ENCODE results near the gene COPZ1. TPM values are rescaled to one million over a fixed set of nuclear protein-coding genes. Genes with fewer than 3 reads are reported as not detected.
A peak's percentile ranks its signal among the peaks of the same experiment; 100 is the strongest.

The COPZ1 gene
- total and polyA plus RNA-seq, 9 donors, result 131 to 158 (median 143) TPM

DNA sequence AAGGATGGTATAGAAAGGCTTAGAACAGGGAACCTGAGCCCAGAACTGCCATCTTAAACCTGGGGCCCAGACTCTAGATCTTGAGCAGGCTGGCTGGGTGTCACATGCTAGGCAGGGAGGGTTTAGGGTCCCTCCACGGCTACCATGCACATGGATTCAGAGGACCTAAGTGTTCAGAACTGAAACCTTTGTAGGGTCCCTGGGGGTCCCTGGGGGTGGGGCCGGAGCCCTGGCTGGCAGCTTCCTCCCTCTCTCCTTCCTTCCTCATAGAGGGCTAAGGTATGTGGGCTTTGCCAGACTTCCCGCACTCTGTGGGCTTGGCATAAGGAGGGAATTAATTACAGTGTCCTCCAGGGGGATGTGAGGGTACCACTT lies 64.2 kb downstream of the COPZ1 start:
- H3K4me1 ChIP-seq (ENCODE audit: control insufficient read depth, insufficient read depth, low read length), result peaks cover 80% of the 10 kb centered on the region

DNA sequence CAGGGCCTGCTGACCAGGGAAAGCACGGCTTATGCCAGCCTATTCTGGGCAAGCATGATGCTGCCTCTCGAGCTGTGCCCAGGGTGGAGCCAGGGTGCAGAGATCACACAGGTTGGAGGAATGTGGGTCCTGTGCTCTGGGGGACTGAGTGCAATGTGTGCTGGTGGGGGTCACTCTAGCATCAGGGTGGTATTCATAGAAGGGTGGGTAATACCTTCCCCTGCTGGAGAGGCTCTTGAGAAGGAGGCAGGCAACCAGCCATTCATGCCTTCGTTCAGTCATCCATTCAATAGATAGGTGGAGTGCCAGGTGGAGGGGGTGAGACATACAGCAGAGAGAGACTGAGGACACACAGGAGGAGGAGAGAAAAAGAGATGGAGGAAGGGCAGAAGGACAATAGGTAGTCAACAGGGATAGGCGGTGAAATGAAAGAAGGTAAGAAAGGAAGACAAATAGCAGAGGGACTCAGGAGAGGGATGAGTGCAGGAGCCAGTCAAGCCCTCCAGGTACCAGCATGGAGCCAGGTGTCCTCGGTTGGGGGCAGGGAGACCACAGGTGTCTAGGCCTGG lies 64.8 kb downstream of the COPZ1 start:
- 76% methylated on average over 5 of the region's 5 CpGs for WGBS (ENCODE audit: insufficient coverage)
- H3K27ac ChIP-seq (ENCODE audit: low read length), result no peak overlapping the region
- H3K4me3 ChIP-seq (ENCODE audit: low read length), result no peak overlapping the region
- H3K4me1 ChIP-seq (ENCODE audit: control insufficient read depth, insufficient read depth, low read length), result peaks cover 78% of the 10 kb centered on the region
- no peaks in the 10 kb centered on the region for H3K9me3 ChIP-seq (replicated peaks; ENCODE audit: control insufficient read depth, low read depth, low read length)
- H3K27me3 ChIP-seq (ENCODE audit: control insufficient read depth, insufficient read depth, low read length), result no peaks in the 10 kb centered on the region
- DNase-seq, result no peak
- peaks cover 3% of the 10 kb centered on the region for H3K36me3 ChIP-seq (ENCODE audit: control insufficient read depth, insufficient read depth, low read length)

More for the DNA sequence above, 64.2 kb downstream of the COPZ1 start:
- Histone ChIP-seq H3K27me3 (ENCODE audit: control insufficient read depth, insufficient read depth, low read length) (no peaks in the 10 kb centered on the region), H3K4me3 (ENCODE audit: low read length) (no peak overlapping the region), H3K9me3 (replicated peaks; ENCODE audit: control insufficient read depth, low read depth, low read length) (no peaks in the 10 kb centered on the region), H3K36me3 (ENCODE audit: control insufficient read depth, insufficient read depth, low read length) (peaks cover 3% of the 10 kb centered on the region), H3K27ac (ENCODE audit: low read length) (no peak overlapping the region)
- 70% methylated on average over 2 of the region's 3 CpGs for WGBS (ENCODE audit: insufficient coverage)
- no peak for DNase-seq

DNA sequence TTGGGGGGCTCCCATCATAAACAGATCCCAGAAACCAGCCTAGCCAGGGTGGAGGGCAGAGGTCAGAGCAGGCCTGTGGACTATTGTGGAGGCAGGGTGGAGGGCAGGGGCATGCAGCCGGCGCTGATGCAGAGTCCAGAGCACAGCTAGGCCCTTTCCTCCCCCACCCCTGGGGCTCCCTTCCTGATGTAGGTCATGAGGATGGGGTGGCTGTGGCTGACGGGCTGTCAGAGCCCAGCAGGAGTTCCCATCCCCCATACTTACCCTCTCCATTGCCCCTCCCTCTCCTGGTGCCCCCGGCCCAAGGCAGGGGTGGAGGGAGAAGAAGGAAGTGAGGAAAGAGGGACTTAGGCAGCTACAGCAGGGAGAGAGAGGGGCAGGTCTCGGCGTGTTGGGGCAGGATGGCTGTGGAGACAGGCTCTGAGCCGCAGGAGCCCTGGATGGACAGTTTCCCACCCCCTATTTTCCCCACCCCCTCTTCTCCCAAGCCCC lies 65.3 kb downstream of the COPZ1 start:
- no CpG with 5 or more reads among the region's 7 CpGs for WGBS (ENCODE audit: insufficient coverage)
- DNase-seq, result no peak
- no peak overlapping the region for H3K27ac ChIP-seq (ENCODE audit: low read length)
- H3K36me3 ChIP-seq (ENCODE audit: control insufficient read depth, insufficient read depth, low read length), result peaks cover 9% of the 10 kb centered on the region
- peaks cover 73% of the 10 kb centered on the region for H3K4me1 ChIP-seq (ENCODE audit: control insufficient read depth, insufficient read depth, low read length)
- no peaks in the 10 kb centered on the region for H3K9me3 ChIP-seq (replicated peaks; ENCODE audit: control insufficient read depth, low read depth, low read length)
- no peaks in the 10 kb centered on the region for H3K27me3 ChIP-seq (ENCODE audit: control insufficient read depth, insufficient read depth, low read length)
- no peak overlapping the region for H3K4me3 ChIP-seq (ENCODE audit: low read length)

DNA sequence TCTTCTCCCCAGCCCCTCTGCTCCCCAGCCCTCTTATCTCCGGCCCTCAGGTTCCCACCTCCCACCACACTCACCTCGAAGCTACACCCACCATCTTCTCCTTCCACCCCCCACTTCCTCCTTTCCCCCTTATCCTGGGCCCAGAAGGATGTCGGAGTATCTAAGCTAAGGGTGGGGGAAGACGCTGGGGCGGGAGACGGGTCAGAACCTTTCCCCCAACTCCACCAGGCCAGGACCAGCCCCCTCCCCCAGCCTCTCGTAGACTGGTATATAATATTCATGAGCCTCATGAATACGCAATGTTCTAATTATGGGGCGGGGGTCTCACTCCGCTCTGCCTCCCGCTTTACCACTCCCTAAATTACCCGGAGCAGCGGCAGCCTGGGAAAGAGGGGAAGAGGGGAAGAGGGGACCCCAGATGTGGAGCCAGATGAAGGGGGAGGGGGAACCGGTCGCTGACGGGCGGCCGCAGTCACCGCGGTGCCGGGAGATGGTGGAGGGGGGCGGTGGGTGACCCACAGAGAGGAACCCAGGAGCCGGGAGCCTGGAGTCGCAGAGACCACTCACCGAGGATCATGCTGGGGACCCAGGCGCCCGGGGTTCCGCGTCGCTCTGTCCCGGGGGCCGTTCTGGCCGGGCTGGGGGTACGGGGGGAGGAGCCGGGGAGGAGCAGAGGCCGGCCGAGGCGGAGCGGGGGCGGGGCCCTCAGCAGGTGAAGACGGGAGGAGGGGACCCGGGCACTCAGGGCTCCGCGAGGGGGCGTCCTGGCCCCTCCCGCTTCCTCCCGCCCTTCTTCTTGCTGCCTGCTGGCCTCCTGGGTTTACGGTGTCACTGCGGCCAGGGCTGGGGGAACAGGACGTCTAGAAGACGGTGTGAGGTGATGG lies 66.0 kb downstream of the COPZ1 start:
- Histone ChIP-seq H3K27ac (ENCODE audit: low read length) (no peak overlapping the region), H3K9me3 (replicated peaks; ENCODE audit: control insufficient read depth, low read depth, low read length) (no peaks in the 10 kb centered on the region), H3K4me1 (ENCODE audit: control insufficient read depth, insufficient read depth, low read length) (peaks cover 71% of the 10 kb centered on the region), H3K36me3 (ENCODE audit: control insufficient read depth, insufficient read depth, low read length) (peaks cover 15% of the 10 kb centered on the region), H3K27me3 (ENCODE audit: control insufficient read depth, insufficient read depth, low read length) (no peaks in the 10 kb centered on the region), H3K4me3 (ENCODE audit: low read length) (peak overlapping the region; percentile 21)
- DNase-seq, result no peak
- 1% methylated on average over 36 of the region's 51 CpGs for WGBS (ENCODE audit: insufficient coverage)

DNA sequence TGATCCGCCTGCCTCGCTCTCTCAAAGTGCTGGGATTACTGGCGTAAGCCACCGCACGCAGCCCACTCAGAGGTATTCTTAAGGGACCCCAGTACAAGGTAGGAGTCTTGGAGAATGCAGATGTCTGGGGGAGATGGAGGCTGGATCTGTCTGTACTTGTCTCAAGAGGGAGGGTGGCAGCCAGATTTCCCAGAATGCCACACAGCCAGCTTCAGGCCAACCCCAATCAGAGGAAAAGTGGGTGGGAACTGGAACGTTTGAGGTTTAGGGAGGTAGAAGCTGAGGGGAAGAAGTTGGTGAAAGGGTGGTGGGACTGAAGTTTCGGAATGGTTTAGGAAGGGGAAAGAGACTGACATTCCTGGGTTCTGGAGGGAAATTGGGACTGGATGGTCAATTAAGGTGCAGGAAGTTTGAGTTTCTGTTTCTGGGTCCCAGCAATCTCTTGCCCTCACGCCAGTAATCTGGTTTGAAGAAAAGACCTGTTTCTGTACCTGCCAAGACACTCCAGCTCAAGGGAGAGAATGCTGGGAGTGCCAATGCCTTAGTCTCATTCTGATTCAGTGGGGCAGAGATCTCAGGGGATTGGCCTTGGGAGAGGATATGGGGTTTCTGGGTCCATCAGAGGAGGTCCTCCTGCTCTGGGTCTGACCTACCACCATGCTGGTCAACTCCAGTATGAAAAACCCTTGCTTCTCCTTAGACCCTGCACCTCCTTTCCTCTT lies 67.7 kb downstream of the COPZ1 start:
- 85% methylated on average over 8 of the region's 8 CpGs for WGBS (ENCODE audit: insufficient coverage)
- Histone ChIP-seq H3K9me3 (replicated peaks; ENCODE audit: control insufficient read depth, low read depth, low read length) (no peaks in the 10 kb centered on the region), H3K36me3 (ENCODE audit: control insufficient read depth, insufficient read depth, low read length) (peaks cover 32% of the 10 kb centered on the region), H3K27me3 (ENCODE audit: control insufficient read depth, insufficient read depth, low read length) (no peaks in the 10 kb centered on the region), H3K4me1 (ENCODE audit: control insufficient read depth, insufficient read depth, low read length) (peaks cover 57% of the 10 kb centered on the region), H3K4me3 (ENCODE audit: low read length) (no peak overlapping the region), H3K27ac (ENCODE audit: low read length) (peak overlapping the region; percentile 29)
- no peak for DNase-seq

DNA sequence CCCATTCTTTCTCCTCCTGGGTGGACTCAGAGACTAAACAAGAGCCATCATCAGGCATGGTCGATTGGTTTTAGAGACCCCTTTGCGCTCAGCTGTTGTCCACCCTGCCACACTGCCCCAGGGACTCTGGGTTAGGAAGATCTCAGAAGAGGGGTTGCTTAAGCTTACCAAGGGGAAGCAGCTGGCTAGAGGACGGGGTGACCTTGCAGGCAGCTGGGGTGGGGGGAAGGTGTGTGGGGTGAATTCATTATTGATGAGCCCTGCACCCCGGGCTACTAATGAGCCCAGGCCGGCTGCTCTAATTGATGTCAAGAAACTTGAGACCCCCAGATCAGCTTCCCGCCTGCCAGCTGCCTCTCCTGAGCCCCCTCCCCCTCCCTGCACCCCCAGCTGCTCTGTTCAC lies 68.3 kb downstream of the COPZ1 start:
- DNase-seq, result no peak
- H3K36me3 ChIP-seq (ENCODE audit: control insufficient read depth, insufficient read depth, low read length), result peaks cover 36% of the 10 kb centered on the region

DNA sequence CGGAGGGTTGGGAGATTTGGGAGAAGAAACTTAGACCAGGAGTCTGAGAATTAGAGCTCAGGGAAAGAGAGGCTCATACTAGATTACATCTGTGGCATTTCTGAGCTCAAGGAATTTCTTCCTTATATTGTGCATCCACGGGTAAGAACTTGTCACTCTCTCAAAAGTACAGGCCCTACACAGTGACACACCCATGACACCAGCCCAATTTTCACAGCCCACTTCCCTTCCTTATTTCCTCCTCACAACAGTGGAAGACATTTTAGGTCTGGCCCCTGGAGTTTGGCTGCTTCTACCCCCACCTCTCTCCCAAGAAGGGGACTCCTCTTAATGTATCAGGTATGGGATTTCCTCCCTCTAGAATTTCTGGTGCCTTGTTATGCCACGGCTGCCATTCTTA lies 68.8 kb downstream of the COPZ1 start:
- DNase-seq, result no peak
- H3K4me3 ChIP-seq (ENCODE audit: low read length), result no peak overlapping the region
- 29% methylated on average over 1 of the region's 3 CpGs for WGBS (ENCODE audit: insufficient coverage)
- peak overlapping the region; percentile 50 for H3K27ac ChIP-seq (ENCODE audit: low read length)
- peaks cover 48% of the 10 kb centered on the region for H3K4me1 ChIP-seq (ENCODE audit: control insufficient read depth, insufficient read depth, low read length)
- no peaks in the 10 kb centered on the region for H3K9me3 ChIP-seq (replicated peaks; ENCODE audit: control insufficient read depth, low read depth, low read length)
- H3K27me3 ChIP-seq (ENCODE audit: control insufficient read depth, insufficient read depth, low read length), result no peaks in the 10 kb centered on the region
- H3K36me3 ChIP-seq (ENCODE audit: control insufficient read depth, insufficient read depth, low read length), result peaks cover 42% of the 10 kb centered on the region

More for the DNA sequence above, 68.3 kb downstream of the COPZ1 start:
- Histone ChIP-seq H3K4me1 (ENCODE audit: control insufficient read depth, insufficient read depth, low read length) (peaks cover 52% of the 10 kb centered on the region), H3K4me3 (ENCODE audit: low read length) (no peak overlapping the region), H3K27ac (ENCODE audit: low read length) (peak overlapping the region; percentile 29), H3K27me3 (ENCODE audit: control insufficient read depth, insufficient read depth, low read length) (no peaks in the 10 kb centered on the region), H3K9me3 (replicated peaks; ENCODE audit: control insufficient read depth, low read depth, low read length) (no peaks in the 10 kb centered on the region)
- 64% methylated on average over 2 of the region's 6 CpGs for WGBS (ENCODE audit: insufficient coverage)

DNA sequence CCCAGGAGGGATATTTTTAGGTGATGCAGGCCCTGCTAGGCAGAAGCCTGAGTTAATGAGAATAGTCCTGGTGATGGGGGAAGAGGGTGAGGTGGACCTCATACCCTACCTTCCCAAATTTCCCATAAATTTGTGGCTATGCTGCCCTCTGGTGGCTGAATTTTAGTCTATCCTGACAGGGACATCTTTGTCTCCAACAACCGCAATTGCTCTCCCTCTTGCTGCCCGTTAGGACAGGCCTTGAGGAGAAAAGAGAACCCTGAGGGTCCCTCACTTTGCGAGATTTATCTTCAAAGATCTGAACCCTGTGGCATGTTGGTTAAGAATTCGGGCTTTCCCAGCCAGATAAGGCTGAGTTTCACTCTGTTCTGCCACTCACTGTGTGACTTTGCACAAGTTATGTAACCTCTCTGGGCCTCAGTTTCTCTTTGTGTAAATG lies 69.4 kb downstream of the COPZ1 start:
- no peaks in the 10 kb centered on the region for H3K9me3 ChIP-seq (replicated peaks; ENCODE audit: control insufficient read depth, low read depth, low read length)
- H3K36me3 ChIP-seq (ENCODE audit: control insufficient read depth, insufficient read depth, low read length), result peaks cover 47% of the 10 kb centered on the region
- no peak overlapping the region for H3K27ac ChIP-seq (ENCODE audit: low read length)
- H3K27me3 ChIP-seq (ENCODE audit: control insufficient read depth, insufficient read depth, low read length), result no peaks in the 10 kb centered on the region
- 60% methylated on average over 1 of the region's 4 CpGs for WGBS (ENCODE audit: insufficient coverage)
- H3K4me1 ChIP-seq (ENCODE audit: control insufficient read depth, insufficient read depth, low read length), result peaks cover 43% of the 10 kb centered on the region
- no peak overlapping the region for H3K4me3 ChIP-seq (ENCODE audit: low read length)
- DNase-seq, result peak; percentile 72

DNA sequence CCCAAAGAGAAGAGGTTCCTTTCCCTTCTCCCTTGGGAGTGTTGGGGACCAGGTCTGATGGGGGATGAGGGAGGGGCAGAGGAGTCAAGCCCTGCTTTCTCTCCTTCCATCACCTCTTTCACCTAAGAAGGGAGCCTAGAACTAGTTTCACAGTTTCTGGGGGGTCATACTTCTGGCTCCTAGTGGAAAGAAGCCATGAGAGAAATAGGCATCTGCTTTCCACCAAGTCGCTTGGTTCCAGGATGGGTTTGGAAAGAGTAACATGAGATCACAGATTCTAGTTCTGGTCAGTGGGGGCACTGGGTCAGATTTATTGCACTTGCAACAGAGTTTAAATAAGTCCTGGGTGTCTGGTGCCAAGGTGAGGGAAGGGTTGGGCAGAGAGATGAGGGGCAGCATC lies 70.1 kb downstream of the COPZ1 start:
- H3K27ac ChIP-seq (ENCODE audit: low read length), result no peak overlapping the region
- H3K4me1 ChIP-seq (ENCODE audit: control insufficient read depth, insufficient read depth, low read length), result peaks cover 41% of the 10 kb centered on the region
- H3K27me3 ChIP-seq (ENCODE audit: control insufficient read depth, insufficient read depth, low read length), result no peaks in the 10 kb centered on the region
- no peak overlapping the region for H3K4me3 ChIP-seq (ENCODE audit: low read length)
- H3K36me3 ChIP-seq (ENCODE audit: control insufficient read depth, insufficient read depth, low read length), result peaks cover 54% of the 10 kb centered on the region
- H3K9me3 ChIP-seq (replicated peaks; ENCODE audit: control insufficient read depth, low read depth, low read length), result no peaks in the 10 kb centered on the region
- 50% methylated on average over 1 of the region's 1 CpG for whole genome bisulfite sequencing (ENCODE audit: insufficient coverage)
- no peak for DNase-seq

DNA sequence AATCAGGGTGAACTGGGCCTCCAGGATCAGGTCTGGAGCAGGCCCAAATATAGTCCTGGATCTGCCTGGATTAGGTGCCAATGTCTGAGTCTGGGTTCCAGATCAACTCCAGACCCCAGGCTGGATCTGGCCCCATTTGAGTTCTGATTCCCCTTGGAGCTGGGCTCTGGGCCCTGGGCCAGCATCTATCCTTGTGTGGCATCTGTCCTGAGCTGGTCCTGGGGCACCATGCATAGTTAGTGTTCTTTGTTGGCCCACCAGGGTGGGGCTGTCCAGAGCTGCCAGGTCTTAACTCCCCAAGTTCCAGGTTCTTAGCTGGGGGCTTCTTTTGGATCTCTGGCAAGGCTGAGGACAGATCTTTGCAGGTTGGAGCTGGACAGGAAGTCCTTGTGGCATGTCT lies 70.6 kb downstream of the COPZ1 start:
- H3K27ac ChIP-seq (ENCODE audit: low read length), result no peak overlapping the region
- peaks cover 41% of the 10 kb centered on the region for H3K4me1 ChIP-seq (ENCODE audit: control insufficient read depth, insufficient read depth, low read length)
- H3K4me3 ChIP-seq (ENCODE audit: low read length), result no peak overlapping the region
- DNase-seq, result no peak
- no peaks in the 10 kb centered on the region for H3K9me3 ChIP-seq (replicated peaks; ENCODE audit: control insufficient read depth, low read depth, low read length)
- H3K36me3 ChIP-seq (ENCODE audit: control insufficient read depth, insufficient read depth, low read length), result peaks cover 60% of the 10 kb centered on the region
- no peaks in the 10 kb centered on the region for H3K27me3 ChIP-seq (ENCODE audit: control insufficient read depth, insufficient read depth, low read length)

Data from muscle of leg (tissue), 11 donors.